HG03571 (cell line): ENCODE results near the gene RAD52.
"Not testable (repeated sequence)": the region's sequence is repeated elsewhere in the genome, so short reads cannot be mapped to it uniquely, and the experiment has no call there.

ENCODE experiments used
- ATAC-seq: cut with Tn5 transposase; IDR thresholded peaks from one replicate; pipeline ENCODE4 v1.9.1; 2021; ENCODE audit not compliant: unreplicated experiment

RAD52 gene

GRCh38 chr12:968545-968944 is 19.1 kb upstream of the RAD52 start:
- ATAC-seq, result no peak

DNA sequence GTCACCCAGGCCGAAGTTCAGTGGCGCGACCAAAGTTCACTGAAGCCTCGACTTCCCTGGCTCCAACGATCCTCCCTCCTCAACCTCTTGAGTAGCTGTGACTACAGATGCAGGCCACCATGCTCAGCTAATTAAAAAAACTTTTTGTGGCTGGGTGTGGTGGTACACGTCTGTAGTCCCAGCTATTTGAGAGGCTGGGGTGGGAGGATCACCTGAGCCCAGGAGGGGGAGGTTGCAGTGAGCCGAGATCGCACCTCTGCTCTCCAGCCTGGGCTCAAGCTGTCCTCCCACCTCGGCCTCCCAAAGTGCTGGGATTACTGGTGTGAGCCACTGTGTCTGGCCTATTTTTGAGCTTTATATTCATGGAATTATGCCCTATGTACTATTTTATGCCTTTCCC is 18.1 kb upstream of the RAD52 start:
- no peak for ATAC-seq

DNA sequence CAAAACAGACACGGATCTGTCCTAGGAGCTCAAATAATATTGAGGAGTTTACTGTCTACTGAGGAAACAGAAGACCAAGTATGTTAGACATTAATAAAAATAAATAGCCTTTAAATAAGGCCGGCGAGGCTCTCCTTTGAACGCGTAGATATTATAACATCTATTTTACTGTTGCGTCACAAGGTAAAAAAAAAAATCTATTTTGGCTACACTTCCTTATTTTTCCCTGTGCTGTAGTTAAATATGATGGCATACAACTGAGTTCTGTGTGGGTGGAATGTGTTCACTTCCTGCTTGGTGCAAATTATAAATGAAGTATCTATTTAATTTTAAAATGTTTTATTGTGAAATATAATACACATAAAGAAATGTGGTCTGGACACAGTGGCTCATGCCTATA is 17.2 kb upstream of the RAD52 start:
- no peak for ATAC-seq

- ATAC-seq, result peak; percentile 65
Observed at GRCh38 chr12:958588-959123, 9.2 kb upstream of the RAD52 start.

GRCh38 chr12:955939-956338 is 6.4 kb upstream of the RAD52 start:
- no peak for ATAC-seq

GRCh38 chr12:954741-955140 is 5.2 kb upstream of the RAD52 start:
- ATAC-seq, result no peak

- ATAC-seq, result no peak
Observed at GRCh38 chr12:953776-954175, 4.3 kb upstream of the RAD52 start.

DNA sequence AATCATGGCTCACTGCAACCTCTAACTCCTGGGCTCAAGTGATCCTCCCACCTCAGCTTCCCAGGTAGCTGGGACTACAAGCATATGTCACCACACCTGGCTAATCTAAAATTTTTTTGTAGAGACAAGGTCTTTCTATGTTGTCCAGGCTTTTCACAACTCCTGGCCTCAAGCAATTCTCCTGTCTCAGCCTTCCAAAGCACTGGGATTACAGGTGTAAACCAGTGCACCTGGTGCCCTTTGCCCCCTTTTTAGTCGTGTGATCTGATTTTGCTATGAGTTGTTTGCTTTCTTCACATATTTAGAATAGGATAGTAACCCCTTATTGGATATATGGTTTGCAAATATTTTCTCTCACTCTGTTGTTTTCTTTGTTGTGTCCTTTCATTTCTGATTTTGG is 1.7 kb upstream of the RAD52 start:
- no peak for ATAC-seq

GRCh38 chr12:948238-948637 is 1.3 kb downstream of the RAD52 start:
- ATAC-seq, result no peak

- no peak for ATAC-seq
Observed at GRCh38 chr12:946631-947030, 2.9 kb downstream of the RAD52 start.

DNA sequence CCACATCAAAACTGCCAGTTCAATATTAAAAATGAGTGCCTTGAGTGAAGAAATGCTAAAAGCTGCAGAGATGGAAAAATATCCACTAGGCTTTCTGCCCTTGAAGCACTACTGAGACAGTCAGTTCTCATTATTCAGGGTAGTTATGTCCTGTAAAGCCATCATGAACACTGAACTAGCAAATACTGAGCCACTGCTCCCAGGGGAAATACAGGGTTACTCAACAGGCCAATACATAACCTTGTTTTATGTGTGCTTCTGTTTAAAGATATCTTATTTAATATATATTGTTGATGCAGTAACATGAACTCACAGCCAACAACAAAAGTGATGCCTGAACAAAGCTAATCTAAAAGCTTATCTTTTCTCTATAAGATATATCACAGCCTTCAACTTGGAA is 3.3 kb downstream of the RAD52 start:
- no peak for ATAC-seq

DNA sequence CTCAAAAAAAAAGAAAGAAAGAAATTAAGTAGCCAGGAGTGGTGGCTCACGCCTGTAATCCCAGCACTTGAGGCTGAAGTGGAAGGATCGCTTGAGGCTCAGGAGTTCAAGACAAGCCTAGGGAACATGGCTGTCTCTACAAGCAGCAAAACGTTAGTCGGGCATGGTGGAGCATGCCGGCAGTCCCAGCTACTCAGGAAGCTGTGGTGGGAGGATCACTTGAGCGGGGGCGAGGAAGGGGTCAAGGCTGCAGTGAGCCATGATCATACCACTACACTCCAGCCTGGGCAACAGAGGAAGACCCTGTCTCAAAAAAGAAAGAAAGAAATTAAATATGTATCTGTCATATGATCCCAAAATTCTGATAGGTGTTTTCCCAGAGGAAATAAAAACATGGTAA is 5.3 kb downstream of the RAD52 start:
- ATAC-seq, result no peak

DNA sequence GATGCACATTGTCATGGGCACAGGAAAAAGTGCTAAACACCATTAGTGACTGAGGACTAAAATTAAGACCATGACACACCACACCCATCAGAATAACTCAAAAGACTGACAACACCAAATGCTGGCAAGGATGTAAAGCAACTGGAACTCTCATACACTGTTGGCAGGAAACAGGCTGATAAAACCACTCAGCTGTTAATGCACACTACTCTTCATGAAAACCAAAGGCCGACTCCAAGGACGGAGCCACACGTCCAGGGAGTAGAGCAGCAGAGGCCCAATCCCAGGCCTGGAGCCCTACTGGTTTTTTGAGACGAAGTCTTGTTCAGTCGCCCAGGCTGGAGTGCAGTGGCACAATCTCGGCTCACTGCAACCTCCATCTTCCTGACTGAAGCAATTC is 6.4 kb downstream of the RAD52 start:
- ATAC-seq, result no peak

- ATAC-seq, result no peak
Observed at GRCh38 chr12:938810-939209, 10.7 kb downstream of the RAD52 start.

- ATAC-seq, result no peak
Observed at GRCh38 chr12:936377-937345, 12.8 kb downstream of the RAD52 start.

DNA sequence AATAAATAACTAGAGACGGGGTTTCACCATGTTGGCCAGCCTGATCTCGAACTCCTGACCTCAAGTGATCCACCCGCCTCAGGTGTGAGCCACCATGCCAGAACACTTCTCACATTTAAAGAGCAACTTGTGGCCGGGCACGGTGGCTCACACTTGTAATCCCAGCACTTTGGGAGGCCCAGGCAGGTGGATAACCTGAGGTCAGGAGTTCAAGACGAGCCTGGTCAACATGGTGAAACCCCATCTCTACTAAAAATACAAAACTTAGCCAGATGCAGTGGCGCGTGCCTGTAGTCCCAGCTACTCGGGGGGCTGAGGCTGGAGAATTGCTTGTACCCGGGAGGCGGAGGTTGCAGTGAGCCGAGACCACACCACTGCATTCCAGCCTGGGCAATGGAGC is 13.6 kb downstream of the RAD52 start:
- ATAC-seq, result not testable (repeated sequence)

DNA sequence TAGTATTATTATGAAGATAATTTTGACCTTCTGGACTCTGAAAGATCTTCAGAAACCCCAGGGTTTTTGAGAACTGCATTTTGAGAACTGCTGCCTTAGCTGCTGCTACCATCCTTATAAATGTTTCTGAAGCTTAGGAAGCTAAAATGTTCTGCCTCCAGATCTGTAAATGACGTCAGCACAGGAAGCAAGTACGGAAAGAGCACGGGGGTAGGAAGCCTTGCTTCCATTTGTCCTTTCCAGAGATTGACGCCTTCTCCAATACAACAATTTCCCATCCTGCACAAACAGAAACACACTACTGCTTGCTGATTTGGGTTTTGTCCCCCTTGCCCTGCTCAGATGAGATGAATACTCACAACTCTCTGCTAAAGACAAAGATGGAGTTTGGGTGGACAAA is 17.9 kb downstream of the RAD52 start:
- ATAC-seq, result no peak

DNA sequence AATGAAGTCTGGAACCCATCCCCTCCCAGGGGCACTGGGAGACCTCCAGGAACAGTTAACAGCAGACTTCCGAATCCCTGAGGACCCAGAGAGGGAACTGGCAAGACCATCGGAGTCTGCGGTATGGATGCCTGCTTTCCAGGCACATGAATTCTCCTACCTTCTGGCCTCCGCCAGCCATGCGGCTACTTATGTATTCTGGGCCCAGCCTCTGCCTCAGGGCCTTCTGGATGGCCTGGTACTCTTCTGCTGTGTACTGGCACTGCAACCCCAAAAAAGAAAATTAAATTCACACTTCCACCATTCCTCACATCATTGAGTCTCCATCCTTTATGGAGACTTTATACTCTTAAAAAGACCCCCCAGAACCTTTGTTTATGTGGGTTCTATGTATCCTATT is 18.4 kb downstream of the RAD52 start:
- ATAC-seq, result no peak

DNA sequence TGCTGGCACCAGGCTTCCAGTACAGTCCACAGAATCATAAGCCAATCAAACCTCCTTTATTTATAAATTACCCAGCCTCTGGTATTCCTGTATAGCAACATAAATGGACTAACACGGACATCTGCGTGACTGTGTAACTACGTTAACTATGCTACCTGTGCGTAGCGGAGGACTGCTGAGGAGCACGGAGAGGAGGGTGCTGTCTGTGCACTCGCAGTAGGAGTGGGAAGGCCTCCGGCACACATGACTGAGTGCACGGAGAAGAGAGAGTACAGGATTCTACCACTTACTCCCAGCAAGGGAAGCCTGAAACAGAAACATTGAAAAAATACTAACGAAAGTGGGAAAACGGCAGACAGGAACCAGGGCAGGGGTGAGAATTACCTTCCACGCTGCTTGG is 22.9 kb downstream of the RAD52 start:
- ATAC-seq, result no peak

DNA sequence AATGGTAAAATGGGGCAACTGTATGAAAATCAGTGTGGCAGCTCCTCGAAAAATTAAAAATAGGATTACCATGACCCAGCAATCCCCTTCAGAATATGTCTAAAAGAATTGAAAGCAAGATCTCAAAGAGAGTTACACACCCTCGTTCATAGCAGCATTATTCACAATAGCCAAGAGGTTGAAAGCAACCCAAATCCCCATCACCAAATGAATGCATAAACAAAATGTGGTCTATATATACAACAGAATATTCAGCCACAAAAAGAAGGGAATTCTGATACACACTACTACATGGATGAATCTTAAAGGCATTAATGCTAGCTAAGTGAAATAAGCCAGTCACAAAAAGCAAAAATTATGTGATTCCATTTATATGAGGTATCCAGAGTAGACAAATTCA is 27.2 kb downstream of the RAD52 start:
- no peak for ATAC-seq

DNA sequence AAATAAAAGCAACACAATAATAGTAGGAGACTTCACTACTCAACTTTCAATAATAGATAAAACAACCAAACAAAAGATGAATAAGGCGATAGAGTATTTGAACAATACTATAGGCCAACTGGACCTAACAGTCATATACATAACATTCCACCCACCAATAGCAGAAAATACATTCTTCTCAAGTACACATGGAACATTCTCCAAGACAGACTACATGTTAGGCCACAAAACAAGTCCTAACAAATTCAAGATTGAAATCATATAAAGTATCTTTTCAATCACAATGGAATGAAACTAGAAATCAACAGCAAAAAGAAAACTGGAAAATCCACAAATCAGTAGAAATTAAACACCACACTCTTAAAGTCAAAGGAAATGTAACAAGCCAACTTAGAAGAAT is 28.8 kb downstream of the RAD52 start:
- no peak for ATAC-seq

- ATAC-seq, result no peak
Observed at GRCh38 chr12:916712-917445, 32.6 kb downstream of the RAD52 start.
